ENCODE data around the gene TGFB1I1. TPM values are rescaled to one million over a fixed set of nuclear protein-coding genes. Genes with fewer than 3 reads are reported as not detected.
"Not testable (repeated sequence)": the region's sequence is repeated elsewhere in the genome, so short reads cannot be mapped to it uniquely, and the experiment has no call there.

Gene TGFB1I1
- total RNA-seq, 1 experiment from 2014 or later = 9.3 TPM

DNA sequence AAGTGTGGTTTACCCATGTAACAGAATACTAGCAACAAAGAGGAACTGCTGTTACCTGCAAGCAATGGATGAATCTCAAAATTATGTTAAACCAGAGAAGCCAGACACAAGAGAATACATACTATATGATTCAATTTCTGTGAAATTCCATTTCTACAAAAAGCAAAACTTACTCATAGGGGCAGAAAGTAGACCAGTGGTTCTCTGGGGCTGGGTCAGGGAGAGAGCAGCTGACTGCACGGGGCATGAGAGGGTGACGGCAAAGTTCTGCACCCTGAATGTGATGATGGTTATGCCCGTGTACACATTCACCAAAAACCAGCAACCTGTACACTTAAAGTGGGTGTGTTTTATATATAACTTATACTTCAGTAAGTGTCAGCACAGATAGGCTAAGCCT lies 32.4 kb upstream of the TGFB1I1 start:
- H3K4me1 Mint-ChIP-seq (ENCODE audit: low read depth, unreplicated experiment) = no peaks in the 10 kb centered on the region
- DNase-seq = no peak
- Histone ChIP-seq H3K9me3 (no peaks in the 10 kb centered on the region), H3K4me1 (no peaks in the 10 kb centered on the region), H3K27me3 (replicated peaks; ENCODE audit: control insufficient read depth, insufficient read depth, low read length) (no peaks in the 10 kb centered on the region), H3K36me3 (ENCODE audit: control insufficient read depth, insufficient read depth, low read length) (no peaks in the 10 kb centered on the region), H3K4me3 (ENCODE audit: low read depth, low read length) (no peak overlapping the region)
- intact Hi-C loops (cut with micrococcal nuclease; ENCODE audit: unreplicated experiment) = no loop called here
- H3K4me3 Mint-ChIP-seq (ENCODE audit: unreplicated experiment) = no peak overlapping the region
- ChIA-PET CTCF (no interaction called here), POLR2A (no interaction called here)
- BruUV-seq (replicated peaks) = no TSS peak
- TF ChIP-seq CTCF (IDR thresholded peaks at IDR 0.05; ENCODE audit: insufficient read depth in 1 of 2, low read depth in 1 of 2, low read length in 1 of 2, severe bottlenecking in 1 of 2, unreplicated experiment in 1 of 2) = no peak
- H3K27me3 Mint-ChIP-seq (ENCODE audit: insufficient read depth, unreplicated experiment) = no peaks in the 10 kb centered on the region
- H3K9me3 Mint-ChIP-seq (ENCODE audit: unreplicated experiment) = no peaks in the 10 kb centered on the region
- H3K36me3 Mint-ChIP-seq (ENCODE audit: insufficient read depth, unreplicated experiment) = no peaks in the 10 kb centered on the region
- no peak overlapping the region for H3K27ac Mint-ChIP-seq (ENCODE audit: unreplicated experiment)

GRCh38 chr16:31440516-31441184 lies 31.3 kb upstream of the TGFB1I1 start:
- H3K36me3 ChIP-seq (ENCODE audit: control insufficient read depth, insufficient read depth, low read length) = no peaks in the 10 kb centered on the region
- H3K9me3 ChIP-seq = no peaks in the 10 kb centered on the region
- Mint-ChIP-seq H3K27me3 (ENCODE audit: insufficient read depth, unreplicated experiment) (no peaks in the 10 kb centered on the region), H3K27ac (ENCODE audit: unreplicated experiment) (no peak overlapping the region), H3K9me3 (ENCODE audit: unreplicated experiment) (no peaks in the 10 kb centered on the region), H3K36me3 (ENCODE audit: insufficient read depth, unreplicated experiment) (no peaks in the 10 kb centered on the region), H3K4me1 (ENCODE audit: low read depth, unreplicated experiment) (no peaks in the 10 kb centered on the region), H3K4me3 (ENCODE audit: unreplicated experiment) (no peak overlapping the region)
- ChIA-PET CTCF (interaction anchor here (1.3 kb wide), 1 partner anchor 19 kb away, joined by 3 read pairs; the partner anchor contains the start of gene ARMC5), POLR2A (no interaction called here)
- no peaks in the 10 kb centered on the region for H3K27me3 ChIP-seq (replicated peaks; ENCODE audit: control insufficient read depth, insufficient read depth, low read length)
- no peak overlapping the region for H3K4me3 ChIP-seq (ENCODE audit: low read depth, low read length)
- TF ChIP-seq CTCF (IDR thresholded peaks at IDR 0.05; ENCODE audit: insufficient read depth in 1 of 2, low read depth in 1 of 2, low read length in 1 of 2, severe bottlenecking in 1 of 2, unreplicated experiment in 1 of 2) = no peak
- intact Hi-C loops (cut with micrococcal nuclease; ENCODE audit: unreplicated experiment) = loop anchor here (5.0 to 10.0 kb wide), 3 partner anchors 146 to 283 kb away; partner anchors contain the start of gene PYCARD
- no peaks in the 10 kb centered on the region for H3K4me1 ChIP-seq
- no peak for DNase-seq
- BruUV-seq (replicated peaks) = no TSS peak

DNA sequence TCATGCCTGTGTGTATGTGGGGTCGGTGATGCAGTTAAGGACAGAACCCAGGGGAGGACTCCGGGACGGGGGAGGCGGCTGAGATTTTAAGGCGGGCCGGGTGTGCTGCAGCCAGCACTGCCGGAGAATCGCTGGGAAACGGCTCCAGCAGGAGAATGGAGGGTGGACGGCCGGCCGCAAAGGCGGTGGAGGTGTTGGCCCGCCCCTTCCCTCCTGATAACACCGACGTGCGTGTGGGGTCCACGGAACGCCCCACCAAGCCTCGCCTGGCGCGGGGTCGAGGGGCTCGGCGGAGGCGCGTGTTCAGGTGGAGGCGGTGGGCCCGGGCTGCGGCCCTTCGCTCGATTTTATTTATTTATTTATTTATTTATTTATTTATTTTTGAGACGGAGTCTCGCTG lies 30.0 kb upstream of the TGFB1I1 start:
- BruUV-seq (replicated peaks) = TSS peak; percentile 29
- ChIA-PET POLR2A (interaction anchor here (0.9 kb wide), 1 partner anchor 16 kb away, joined by 5 read pairs; no protein-coding TSS in a partner anchor), CTCF (interaction anchor here (0.8 to 2.3 kb wide), 5 partner anchors 10 to 457 kb away, joined by 5 to 12 read pairs (median 6); partner anchors contain the start of gene HSD3B7)
- no peaks in the 10 kb centered on the region for H3K36me3 ChIP-seq (ENCODE audit: control insufficient read depth, insufficient read depth, low read length)
- no peaks in the 10 kb centered on the region for H3K9me3 ChIP-seq
- no peak for TF ChIP-seq CTCF (IDR thresholded peaks at IDR 0.05; ENCODE audit: insufficient read depth in 1 of 2, low read depth in 1 of 2, low read length in 1 of 2, severe bottlenecking in 1 of 2, unreplicated experiment in 1 of 2)
- no peaks in the 10 kb centered on the region for H3K9me3 Mint-ChIP-seq (ENCODE audit: unreplicated experiment)
- no peak overlapping the region for H3K27ac Mint-ChIP-seq (ENCODE audit: unreplicated experiment)
- no peaks in the 10 kb centered on the region for H3K4me1 ChIP-seq
- no peak for DNase-seq
- no peaks in the 10 kb centered on the region for H3K36me3 Mint-ChIP-seq (ENCODE audit: insufficient read depth, unreplicated experiment)
- H3K27me3 ChIP-seq (replicated peaks; ENCODE audit: control insufficient read depth, insufficient read depth, low read length) = no peaks in the 10 kb centered on the region
- H3K4me1 Mint-ChIP-seq (ENCODE audit: low read depth, unreplicated experiment) = no peaks in the 10 kb centered on the region
- intact Hi-C loops (cut with micrococcal nuclease; ENCODE audit: unreplicated experiment) = loop anchor here (1.0 to 10.0 kb wide), 5 partner anchors 13 to 285 kb away; partner anchors contain the start of genes COX6A2 and PYCARD
- H3K27me3 Mint-ChIP-seq (ENCODE audit: insufficient read depth, unreplicated experiment) = peaks cover 3% of the 10 kb centered on the region
- H3K4me3 ChIP-seq (ENCODE audit: low read depth, low read length) = peak overlapping the region; percentile 69
- H3K4me3 Mint-ChIP-seq (ENCODE audit: unreplicated experiment) = peak overlapping the region; percentile 92

- H3K4me3 ChIP-seq (ENCODE audit: low read depth, low read length); POLR2A ChIA-PET; H3K27me3 Mint-ChIP-seq (ENCODE audit: insufficient read depth, unreplicated experiment); H3K4me3 Mint-ChIP-seq (ENCODE audit: unreplicated experiment); H3K27me3 ChIP-seq (replicated peaks; ENCODE audit: control insufficient read depth, insufficient read depth, low read length); H3K36me3 Mint-ChIP-seq (ENCODE audit: insufficient read depth, unreplicated experiment); BruUV-seq (replicated peaks); H3K9me3 Mint-ChIP-seq (ENCODE audit: unreplicated experiment); DNase-seq; H3K36me3 ChIP-seq (ENCODE audit: control insufficient read depth, insufficient read depth, low read length); H3K4me1 ChIP-seq; H3K27ac Mint-ChIP-seq (ENCODE audit: unreplicated experiment); H3K4me1 Mint-ChIP-seq (ENCODE audit: low read depth, unreplicated experiment); H3K9me3 ChIP-seq: not testable (repeated sequence)
- intact Hi-C loops (cut with micrococcal nuclease; ENCODE audit: unreplicated experiment) = loop anchor here (10.0 kb wide), 1 partner anchor 151 kb away; no protein-coding TSS in a partner anchor
- CTCF ChIA-PET = interaction anchor here (0.6 kb wide), 1 partner anchor 8 kb away, joined by 3 read pairs; no protein-coding TSS in a partner anchor
These were observed 26.0 kb upstream of the TGFB1I1 start for GRCh38 chr16:31445931-31446330.

Measured in Caco-2 (cell line).